ENCODE data around the gene LSM4. TPM values are rescaled to one million over a fixed set of nuclear protein-coding genes. Genes with fewer than 3 reads are reported as not detected.
A peak's percentile ranks its signal among the peaks of the same experiment; 100 is the strongest.

The LSM4 gene
- total and polyA plus RNA-seq, 2 of the 13 experiments (the other 11 are each of a cell fraction or from before 2014, with no cell fraction given): 65.8 to 166 TPM

GRCh38 chr19:18340190-18340989, 17.5 kb upstream of the LSM4 start, which contains the start of gene PGPEP1 (continued):
- TF ChIP-seq HNRNPLL (IDR thresholded peaks at IDR 0.05; ENCODE audit: low read depth, low read length, poor library complexity, severe bottlenecking) (peak; percentile 16), ZNF430 (CRISPR knock-in tag; IDR thresholded peaks at IDR 0.05) (no peak), ZFP91 (CRISPR knock-in tag; IDR thresholded peaks at IDR 0.05; ENCODE audit: borderline replicate concordance) (peak; percentile 39; the same call in 1 of the 2 replicates), ZBTB14 (CRISPR knock-in tag; IDR thresholded peaks at IDR 0.05) (peak; percentile 97), ZNF629 (CRISPR knock-in tag; conservative IDR thresholded peaks at IDR 0.05) (peak; percentile 99), ETV5 (CRISPR knock-in tag; IDR thresholded peaks at IDR 0.05; ENCODE audit: borderline replicate concordance) (no peak), ZNF776 (CRISPR knock-in tag; IDR thresholded peaks at IDR 0.05) (0 out of 2 replicates have a peak, but pooled peaks have one; percentile 19), POLR2A (IDR thresholded peaks at IDR 0.05; ENCODE audit: insufficient read depth in 1 of 2, low read depth in 2 of 2, low read length in 2 of 2) (peak in 1 of 2 experiments; percentile 67; a peak in 2 of 4 replicates), BCL6 (CRISPR knock-in tag; IDR thresholded peaks at IDR 0.05) (0 out of 2 replicates have a peak, but pooled peaks have one; percentile 19), HOXA5 (CRISPR knock-in tag; IDR thresholded peaks at IDR 0.05) (0 out of 2 replicates have a peak, but pooled peaks have one; percentile 22), LRRFIP1 (CRISPR knock-in tag; conservative IDR thresholded peaks at IDR 0.05) (no peak), REL (CRISPR knock-in tag; conservative IDR thresholded peaks at IDR 0.05) (no peak), ZNF207 (IDR thresholded peaks at IDR 0.05; ENCODE audit: borderline replicate concordance) (no peak), TAF15 (IDR thresholded peaks at IDR 0.05; ENCODE audit: low read depth, low read length, poor library complexity, severe bottlenecking) (peak; percentile 7)
- TF ChIP-seq, protein P1, sequence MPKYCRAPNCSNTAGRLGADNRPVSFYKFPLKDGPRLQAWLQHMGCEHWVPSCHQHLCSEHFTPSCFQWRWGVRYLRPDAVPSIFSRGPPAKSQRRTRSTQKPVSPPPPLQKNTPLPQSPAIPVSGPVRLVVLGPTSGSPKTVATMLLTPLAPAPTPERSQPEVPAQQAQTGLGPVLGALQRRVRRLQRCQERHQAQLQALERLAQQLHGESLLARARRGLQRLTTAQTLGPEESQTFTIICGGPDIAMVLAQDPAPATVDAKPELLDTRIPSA (CRISPR knock-in tag; IDR thresholded peaks at IDR 0.05; ENCODE audit: borderline replicate concordance): peak; percentile 54; the same call in 1 of the 2 replicates
- TF ChIP-seq, protein P2, sequence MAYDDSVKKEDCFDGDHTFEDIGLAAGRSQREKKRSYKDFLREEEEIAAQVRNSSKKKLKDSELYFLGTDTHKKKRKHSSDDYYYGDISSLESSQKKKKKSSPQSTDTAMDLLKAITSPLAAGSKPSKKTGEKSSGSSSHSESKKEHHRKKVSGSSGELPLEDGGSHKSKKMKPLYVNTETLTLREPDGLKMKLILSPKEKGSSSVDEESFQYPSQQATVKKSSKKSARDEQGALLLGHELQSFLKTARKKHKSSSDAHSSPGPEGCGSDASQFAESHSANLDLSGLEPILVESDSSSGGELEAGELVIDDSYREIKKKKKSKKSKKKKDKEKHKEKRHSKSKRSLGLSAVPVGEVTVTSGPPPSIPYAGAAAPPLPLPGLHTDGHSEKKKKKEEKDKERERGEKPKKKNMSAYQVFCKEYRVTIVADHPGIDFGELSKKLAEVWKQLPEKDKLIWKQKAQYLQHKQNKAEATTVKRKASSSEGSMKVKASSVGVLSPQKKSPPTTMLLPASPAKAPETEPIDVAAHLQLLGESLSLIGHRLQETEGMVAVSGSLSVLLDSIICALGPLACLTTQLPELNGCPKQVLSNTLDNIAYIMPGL (CRISPR knock-in tag; IDR thresholded peaks at IDR 0.05; ENCODE audit: borderline replicate concordance in 1 of 2, low read depth in 1 of 2): peak in 1 of 2 experiments; percentile 33; a peak in 1 of 4 replicates
- TF ChIP-seq, protein P3, sequence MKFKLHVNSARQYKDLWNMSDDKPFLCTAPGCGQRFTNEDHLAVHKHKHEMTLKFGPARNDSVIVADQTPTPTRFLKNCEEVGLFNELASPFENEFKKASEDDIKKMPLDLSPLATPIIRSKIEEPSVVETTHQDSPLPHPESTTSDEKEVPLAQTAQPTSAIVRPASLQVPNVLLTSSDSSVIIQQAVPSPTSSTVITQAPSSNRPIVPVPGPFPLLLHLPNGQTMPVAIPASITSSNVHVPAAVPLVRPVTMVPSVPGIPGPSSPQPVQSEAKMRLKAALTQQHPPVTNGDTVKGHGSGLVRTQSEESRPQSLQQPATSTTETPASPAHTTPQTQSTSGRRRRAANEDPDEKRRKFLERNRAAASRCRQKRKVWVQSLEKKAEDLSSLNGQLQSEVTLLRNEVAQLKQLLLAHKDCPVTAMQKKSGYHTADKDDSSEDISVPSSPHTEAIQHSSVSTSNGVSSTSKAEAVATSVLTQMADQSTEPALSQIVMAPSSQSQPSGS (CRISPR knock-in tag; IDR thresholded peaks at IDR 0.05): 0 out of 2 replicates have a peak, but pooled peaks have one; percentile 3
